Measurements from ENCODE around the gene KLHDC4. TPM values are rescaled to one million over a fixed set of nuclear protein-coding genes. Genes with fewer than 3 reads are reported as not detected.

KLHDC4 gene
- total and polyA plus RNA-seq, 2 of the 4 experiments (the other 2 are of a cell fraction) = 13.6 to 19.0 TPM

DNA sequence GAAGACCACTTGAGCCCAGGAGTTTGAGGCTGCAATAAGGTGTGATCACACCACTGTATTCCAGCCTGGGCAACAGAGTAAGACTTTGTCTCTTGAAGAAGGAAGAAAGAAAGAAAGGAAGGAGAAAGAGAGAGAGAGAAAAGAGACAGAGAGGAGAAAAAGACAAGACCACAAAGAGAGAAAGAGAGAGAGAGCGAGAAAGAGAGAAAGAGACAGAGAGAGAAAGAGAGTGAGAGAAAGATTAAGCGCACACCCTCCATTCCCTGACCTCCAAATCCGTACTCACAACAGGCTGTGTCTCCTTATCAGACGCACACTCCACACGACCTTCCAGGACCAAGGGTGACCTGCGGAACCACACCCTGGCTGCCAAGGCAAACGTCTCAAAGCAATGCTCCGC, 19.6 kb downstream of the KLHDC4 start:
- H3K36me3 ChIP-seq (ENCODE audit: control insufficient read depth, insufficient read depth, low read length) = peaks cover 42% of the 10 kb centered on the region
- in situ Hi-C loops (cut with MboI; ENCODE audit: low sequenced_read_pairs) = no loop called here
- ATAC-seq (ENCODE audit: low read depth) = no peak
- no peak overlapping the region for H3K4me3 ChIP-seq (ENCODE audit: insufficient read depth, low read depth, low read length)
- H2AK9ac ChIP-seq (replicated peaks; ENCODE audit: low read depth, low read length, poor library complexity) = no peak overlapping the region
- H3K9ac ChIP-seq (ENCODE audit: low read depth, low read length) = no peak overlapping the region
- no peaks in the 10 kb centered on the region for H3K9me3 ChIP-seq (ENCODE audit: control insufficient read depth, insufficient read depth, low read length)
- no peak overlapping the region for H2AFZ ChIP-seq (replicated peaks; ENCODE audit: low read length, poor library complexity)
- no peak overlapping the region for H2BK15ac ChIP-seq (ENCODE audit: low read depth, low read length)
- no peak overlapping the region for H4K8ac ChIP-seq (ENCODE audit: low read depth in 2 of 2, low read length in 2 of 2)
- no TSS peak for BruUV-seq (replicated peaks)
- no peak overlapping the region for H3K18ac ChIP-seq (ENCODE audit: low read depth, low read length)
- POLR2A ChIA-PET (ENCODE audit: unreplicated experiment) = no interaction called here
- WGBS, 2 experiments (ENCODE audit: extremely low coverage in 2 of 2, insufficient read length in 1 of 2) = 100% methylated on average over 1 of the region's 8 CpGs; no CpG with 5 or more reads in 1 of the 2 experiments
- H4K5ac ChIP-seq (ENCODE audit: low read depth, low read length) = no peak overlapping the region
- no peak overlapping the region for H2BK5ac ChIP-seq (ENCODE audit: low read depth, low read length, poor library complexity, severe bottlenecking)
- peaks cover 9% of the 10 kb centered on the region; the same call in 1 of the 2 replicates for H3K9me1 ChIP-seq (ENCODE audit: insufficient read depth, low read length)
- H3K27ac ChIP-seq (ENCODE audit: insufficient read depth, low read length) = no peak overlapping the region
- DNase-seq = no peak
- H3K4me1 ChIP-seq (ENCODE audit: control insufficient read depth, insufficient read depth, low read length) = no peaks in the 10 kb centered on the region
- no peak overlapping the region for H2BK20ac ChIP-seq (ENCODE audit: low read depth, low read length)
- no peak for TF ChIP-seq BHLHE40 (IDR thresholded peaks at IDR 0.05; ENCODE audit: low read depth, low read length)
- TF ChIP-seq POLR2A (IDR thresholded peaks at IDR 0.05; ENCODE audit: low read depth, low read length) = no peak
- TF ChIP-seq SMC3 (IDR thresholded peaks at IDR 0.05; ENCODE audit: low read depth, low read length) = no peak
- TF ChIP-seq FOS (IDR thresholded peaks at IDR 0.05; ENCODE audit: low read depth, low read length) = no peak
- TF ChIP-seq, protein P1, sequence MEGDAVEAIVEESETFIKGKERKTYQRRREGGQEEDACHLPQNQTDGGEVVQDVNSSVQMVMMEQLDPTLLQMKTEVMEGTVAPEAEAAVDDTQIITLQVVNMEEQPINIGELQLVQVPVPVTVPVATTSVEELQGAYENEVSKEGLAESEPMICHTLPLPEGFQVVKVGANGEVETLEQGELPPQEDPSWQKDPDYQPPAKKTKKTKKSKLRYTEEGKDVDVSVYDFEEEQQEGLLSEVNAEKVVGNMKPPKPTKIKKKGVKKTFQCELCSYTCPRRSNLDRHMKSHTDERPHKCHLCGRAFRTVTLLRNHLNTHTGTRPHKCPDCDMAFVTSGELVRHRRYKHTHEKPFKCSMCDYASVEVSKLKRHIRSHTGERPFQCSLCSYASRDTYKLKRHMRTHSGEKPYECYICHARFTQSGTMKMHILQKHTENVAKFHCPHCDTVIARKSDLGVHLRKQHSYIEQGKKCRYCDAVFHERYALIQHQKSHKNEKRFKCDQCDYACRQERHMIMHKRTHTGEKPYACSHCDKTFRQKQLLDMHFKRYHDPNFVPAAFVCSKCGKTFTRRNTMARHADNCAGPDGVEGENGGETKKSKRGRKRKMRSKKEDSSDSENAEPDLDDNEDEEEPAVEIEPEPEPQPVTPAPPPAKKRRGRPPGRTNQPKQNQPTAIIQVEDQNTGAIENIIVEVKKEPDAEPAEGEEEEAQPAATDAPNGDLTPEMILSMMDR (conservative IDR thresholded peaks at IDR 0.05; ENCODE audit: low read depth, low read length) = no peak
- no peak for TF ChIP-seq MAFK (IDR thresholded peaks at IDR 0.05; ENCODE audit: low read depth, low read length)
- TF ChIP-seq CEBPB (IDR thresholded peaks at IDR 0.05; ENCODE audit: low read depth, low read length) = no peak
- TF ChIP-seq, protein P2, sequence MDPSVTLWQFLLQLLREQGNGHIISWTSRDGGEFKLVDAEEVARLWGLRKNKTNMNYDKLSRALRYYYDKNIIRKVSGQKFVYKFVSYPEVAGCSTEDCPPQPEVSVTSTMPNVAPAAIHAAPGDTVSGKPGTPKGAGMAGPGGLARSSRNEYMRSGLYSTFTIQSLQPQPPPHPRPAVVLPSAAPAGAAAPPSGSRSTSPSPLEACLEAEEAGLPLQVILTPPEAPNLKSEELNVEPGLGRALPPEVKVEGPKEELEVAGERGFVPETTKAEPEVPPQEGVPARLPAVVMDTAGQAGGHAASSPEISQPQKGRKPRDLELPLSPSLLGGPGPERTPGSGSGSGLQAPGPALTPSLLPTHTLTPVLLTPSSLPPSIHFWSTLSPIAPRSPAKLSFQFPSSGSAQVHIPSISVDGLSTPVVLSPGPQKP (IDR thresholded peaks at IDR 0.05; ENCODE audit: borderline replicate concordance, low read depth, low read length) = no peak
- TF ChIP-seq MAZ (IDR thresholded peaks at IDR 0.05; ENCODE audit: borderline replicate concordance, low read depth, low read length) = no peak
- H4K20me1 ChIP-seq (ENCODE audit: insufficient read depth, low read length) = peaks cover 4% of the 10 kb centered on the region; the same call in 1 of the 2 replicates
- intact Hi-C loops (cut with micrococcal nuclease) = no loop called here
- no peak overlapping the region for H3K4me2 ChIP-seq (ENCODE audit: low read depth, low read length)
- H3K4ac ChIP-seq (ENCODE audit: low read depth, low read length) = no peak overlapping the region
- peaks cover 11 to 31% of the 10 kb centered on the region in 2 experiments; a peak in 3 of 4 replicates for H3K79me1 ChIP-seq (ENCODE audit: low read depth in 1 of 2, low read length in 2 of 2)
- H2AK5ac ChIP-seq (ENCODE audit: low read depth, low read length) = no peak overlapping the region
- CTCF ChIA-PET = interaction anchor here (0.6 kb wide), 1 partner anchor 125 kb away, joined by 3 read pairs; no protein-coding TSS in a partner anchor
- H3K56ac ChIP-seq (ENCODE audit: extremely low read depth, insufficient read depth, low read length) = no peak overlapping the region
- H3K23ac ChIP-seq (ENCODE audit: low read depth, low read length) = no peak overlapping the region
- dilution Hi-C loops (cut with HindIII; ENCODE audit: low sequenced_read_pairs, unreplicated experiment) = no loop called here
- H3K27me3 ChIP-seq (ENCODE audit: control insufficient read depth, insufficient read depth, low read length) = no peaks in the 10 kb centered on the region
- H2BK120ac ChIP-seq (ENCODE audit: low read depth, low read length) = no peak overlapping the region
- H4K91ac ChIP-seq (ENCODE audit: insufficient read depth, low read depth, low read length) = no peak overlapping the region
- no peak overlapping the region for H3K14ac ChIP-seq (replicated peaks; ENCODE audit: low read depth, low read length)

Measured in IMR-90 (cell line).